ENCODE data around the gene POLR2E.

POLR2E gene

DNA sequence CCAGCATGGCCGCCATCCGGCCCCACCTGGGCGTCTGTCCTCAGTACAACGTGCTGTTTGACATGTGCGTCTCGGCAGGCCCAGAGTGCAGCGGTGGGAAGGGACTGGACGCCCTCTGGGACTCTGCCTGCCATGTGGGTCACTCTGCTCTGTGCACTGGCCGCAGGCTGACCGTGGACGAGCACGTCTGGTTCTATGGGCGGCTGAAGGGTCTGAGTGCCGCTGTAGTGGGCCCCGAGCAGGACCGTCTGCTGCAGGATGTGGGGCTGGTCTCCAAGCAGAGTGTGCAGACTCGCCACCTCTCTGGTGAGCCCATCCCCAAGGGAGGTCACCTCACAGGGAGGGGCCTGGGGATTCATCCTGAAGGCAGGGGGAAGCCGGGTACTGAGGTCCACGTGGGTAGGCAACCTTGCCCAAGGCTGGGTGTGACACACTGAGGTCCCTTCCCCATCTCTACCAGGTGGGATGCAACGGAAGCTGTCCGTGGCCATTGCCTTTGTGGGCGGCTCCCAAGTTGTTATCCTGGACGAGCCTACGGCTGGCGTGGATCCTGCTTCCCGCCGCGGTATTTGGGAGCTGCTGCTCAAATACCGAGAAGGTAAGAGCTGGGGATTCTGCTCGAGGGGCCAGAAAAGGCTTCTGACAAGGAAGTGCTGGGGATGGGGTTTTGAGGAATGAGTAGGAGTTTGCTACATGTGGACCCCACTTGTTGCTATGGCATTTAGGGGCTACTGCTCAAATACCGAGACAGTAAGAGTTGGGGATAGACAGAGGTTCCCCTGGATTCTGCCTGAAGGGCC is 44.0 kb downstream of the POLR2E start:
- Histone ChIP-seq H3K4me3 (ENCODE audit: low read depth in 1 of 2, low read length in 2 of 2) (no peak overlapping the region), H3K4me1 (ENCODE audit: control insufficient read depth in 1 of 2, insufficient read depth in 2 of 2, low read length in 2 of 2) (no peaks in the 10 kb centered on the region), H3K36me3 (ENCODE audit: control insufficient read depth in 1 of 2, insufficient read depth in 2 of 2, low read length in 2 of 2) (peaks cover 0 to 10% of the 10 kb centered on the region in 2 donors), H3K27me3 (ENCODE audit: low read depth, low read length) (no peaks in the 10 kb centered on the region), H3K27ac (ENCODE audit: low read length) (no peak overlapping the region), H3K9me3 (ENCODE audit: control insufficient read depth in 1 of 2, low read length in 2 of 2) (peaks cover 0 to 4% of the 10 kb centered on the region in 2 donors)

DNA sequence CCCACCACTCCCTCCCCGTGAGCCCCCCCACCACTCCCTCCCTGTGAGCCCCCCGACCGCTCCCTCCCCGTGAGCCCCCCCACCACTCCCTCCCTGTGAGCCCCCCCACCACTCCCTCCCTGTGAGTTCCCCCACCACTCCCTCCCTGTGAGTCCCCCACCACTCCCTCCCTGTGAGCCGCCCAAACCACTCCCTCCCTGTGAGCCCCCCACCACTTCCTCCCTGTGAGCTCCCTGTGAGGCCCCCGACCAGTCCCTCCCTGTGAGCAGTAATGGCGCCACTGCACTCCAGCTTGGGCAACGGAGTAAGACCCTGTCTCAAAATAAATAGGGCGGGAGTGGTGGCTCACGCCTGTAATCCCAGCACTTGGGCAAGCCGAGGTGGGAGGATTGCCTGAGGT is 45.4 kb downstream of the POLR2E start:
- Histone ChIP-seq H3K9me3 (ENCODE audit: control insufficient read depth in 1 of 2, low read length in 2 of 2) (no peaks in the 10 kb centered on the region), H3K4me3 (ENCODE audit: low read depth in 1 of 2, low read length in 2 of 2) (no peak overlapping the region), H3K27ac (ENCODE audit: low read length) (no peak overlapping the region), H3K27me3 (ENCODE audit: low read depth, low read length) (no peaks in the 10 kb centered on the region), H3K36me3 (ENCODE audit: control insufficient read depth in 1 of 2, insufficient read depth in 2 of 2, low read length in 2 of 2) (peaks cover 0 to under 1% of the 10 kb centered on the region in 2 donors), H3K4me1 (ENCODE audit: control insufficient read depth in 1 of 2, insufficient read depth in 2 of 2, low read length in 2 of 2) (no peaks in the 10 kb centered on the region)

DNA sequence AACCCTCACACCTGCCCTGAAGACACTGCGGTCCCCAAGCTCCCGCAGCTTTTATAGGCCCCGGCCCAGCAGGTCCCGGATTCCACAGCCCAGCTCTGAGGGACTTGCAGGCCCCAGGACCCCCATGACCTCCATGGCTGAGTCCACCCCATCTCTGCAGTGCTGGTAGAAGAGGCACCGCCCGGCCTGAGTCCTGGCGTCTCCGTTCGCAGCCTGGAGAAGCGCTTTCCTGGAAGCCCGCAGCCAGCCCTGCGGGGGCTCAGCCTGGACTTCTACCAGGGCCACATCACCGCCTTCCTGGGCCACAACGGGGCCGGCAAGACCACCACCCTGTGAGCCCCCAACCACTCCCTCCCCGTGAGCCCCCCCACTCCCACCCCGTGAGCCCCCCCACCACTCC is 46.1 kb downstream of the POLR2E start:
- no peaks in the 10 kb centered on the region for H3K27me3 ChIP-seq (ENCODE audit: low read depth, low read length)
- no peaks in the 10 kb centered on the region for H3K36me3 ChIP-seq (ENCODE audit: control insufficient read depth in 1 of 2, insufficient read depth in 2 of 2, low read length in 2 of 2)
- no peak overlapping the region for H3K27ac ChIP-seq (ENCODE audit: low read length)
- H3K4me1 ChIP-seq (ENCODE audit: control insufficient read depth in 1 of 2, insufficient read depth in 2 of 2, low read length in 2 of 2), result no peaks in the 10 kb centered on the region
- no peak overlapping the region for H3K4me3 ChIP-seq (ENCODE audit: low read depth in 1 of 2, low read length in 2 of 2)
- no peaks in the 10 kb centered on the region for H3K9me3 ChIP-seq (ENCODE audit: control insufficient read depth in 1 of 2, low read length in 2 of 2)

- H3K4me1 ChIP-seq (ENCODE audit: control insufficient read depth in 1 of 2, insufficient read depth in 2 of 2, low read length in 2 of 2), result no peaks in the 10 kb centered on the region
- H3K4me3 ChIP-seq (ENCODE audit: low read depth in 1 of 2, low read length in 2 of 2), result no peak overlapping the region
- no peaks in the 10 kb centered on the region for H3K36me3 ChIP-seq (ENCODE audit: control insufficient read depth in 1 of 2, insufficient read depth in 2 of 2, low read length in 2 of 2)
- H3K27me3 ChIP-seq (ENCODE audit: low read depth, low read length), result no peaks in the 10 kb centered on the region
- no peaks in the 10 kb centered on the region for H3K9me3 ChIP-seq (ENCODE audit: control insufficient read depth in 1 of 2, low read length in 2 of 2)
- H3K27ac ChIP-seq (ENCODE audit: low read length), result no peak overlapping the region
Measured at GRCh38 chr19:1047696-1048147, 47.5 kb downstream of the POLR2E start.

- no peaks in the 10 kb centered on the region for H3K27me3 ChIP-seq (ENCODE audit: low read depth, low read length)
- no peaks in the 10 kb centered on the region for H3K9me3 ChIP-seq (ENCODE audit: control insufficient read depth in 1 of 2, low read length in 2 of 2)
- no peaks in the 10 kb centered on the region for H3K36me3 ChIP-seq (ENCODE audit: control insufficient read depth in 1 of 2, insufficient read depth in 2 of 2, low read length in 2 of 2)
- H3K4me3 ChIP-seq (ENCODE audit: low read depth in 1 of 2, low read length in 2 of 2), result no peak overlapping the region
- no peak overlapping the region for H3K27ac ChIP-seq (ENCODE audit: low read length)
- H3K4me1 ChIP-seq (ENCODE audit: control insufficient read depth in 1 of 2, insufficient read depth in 2 of 2, low read length in 2 of 2), result no peaks in the 10 kb centered on the region
Measured at GRCh38 chr19:1046836-1047695, 48.1 kb downstream of the POLR2E start.

DNA sequence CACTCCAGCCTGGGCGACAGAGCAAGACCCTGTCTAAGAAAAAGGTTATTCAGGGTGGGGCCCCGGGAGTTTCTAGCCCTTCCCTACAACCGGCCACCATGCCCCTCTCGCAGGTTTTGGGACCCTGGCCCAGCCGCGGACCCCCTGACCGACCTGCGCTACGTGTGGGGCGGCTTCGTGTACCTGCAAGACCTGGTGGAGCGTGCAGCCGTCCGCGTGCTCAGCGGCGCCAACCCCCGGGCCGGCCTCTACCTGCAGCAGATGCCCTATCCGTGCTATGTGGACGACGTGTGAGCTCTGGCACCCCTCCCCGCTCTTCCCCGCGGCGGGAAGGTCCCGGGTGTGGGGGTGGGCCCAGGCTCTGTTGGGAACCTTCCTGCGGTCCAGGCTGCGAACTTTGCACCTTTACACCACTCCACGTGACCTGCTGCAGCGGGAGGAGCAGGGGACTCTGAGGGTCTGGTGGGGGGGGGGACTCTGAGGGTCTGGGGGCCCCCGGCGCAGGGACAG is 49.0 kb downstream of the POLR2E start:
- H3K36me3 ChIP-seq (ENCODE audit: control insufficient read depth in 1 of 2, insufficient read depth in 2 of 2, low read length in 2 of 2), result no peaks in the 10 kb centered on the region
- no peaks in the 10 kb centered on the region for H3K27me3 ChIP-seq (ENCODE audit: low read depth, low read length)
- H3K27ac ChIP-seq (ENCODE audit: low read length), result no peak overlapping the region
- H3K4me3 ChIP-seq (ENCODE audit: low read depth in 1 of 2, low read length in 2 of 2), result no peak overlapping the region
- peaks cover 0 to 8% of the 10 kb centered on the region in 2 donors for H3K4me1 ChIP-seq (ENCODE audit: control insufficient read depth in 1 of 2, insufficient read depth in 2 of 2, low read length in 2 of 2)
- no peaks in the 10 kb centered on the region for H3K9me3 ChIP-seq (ENCODE audit: control insufficient read depth in 1 of 2, low read length in 2 of 2)

DNA sequence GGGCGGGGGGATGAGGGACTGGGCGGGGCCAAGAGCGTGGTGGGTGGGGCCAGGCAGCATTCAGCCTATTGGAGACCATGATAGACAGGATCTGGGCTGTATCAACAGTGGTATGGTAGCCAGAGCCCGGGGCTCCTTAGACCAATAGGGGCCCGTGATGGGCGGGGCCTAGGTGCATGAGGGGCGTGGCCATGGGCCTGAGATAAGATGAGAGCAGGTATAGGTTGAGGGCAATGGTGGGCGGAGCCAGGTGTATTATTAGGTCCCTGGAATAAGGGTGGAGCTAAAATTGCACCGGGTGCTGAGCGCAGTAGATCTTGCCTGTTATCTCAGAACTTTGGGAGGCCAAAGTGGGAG is 50.0 kb downstream of the POLR2E start:
- no peaks in the 10 kb centered on the region for H3K9me3 ChIP-seq (ENCODE audit: control insufficient read depth in 1 of 2, low read length in 2 of 2)
- H3K27me3 ChIP-seq (ENCODE audit: low read depth, low read length), result no peaks in the 10 kb centered on the region
- H3K36me3 ChIP-seq (ENCODE audit: control insufficient read depth in 1 of 2, insufficient read depth in 2 of 2, low read length in 2 of 2), result no peaks in the 10 kb centered on the region
- H3K27ac ChIP-seq (ENCODE audit: low read length), result no peak overlapping the region
- H3K4me1 ChIP-seq (ENCODE audit: control insufficient read depth in 1 of 2, insufficient read depth in 2 of 2, low read length in 2 of 2), result peaks cover 0 to 18% of the 10 kb centered on the region in 2 donors
- H3K4me3 ChIP-seq (ENCODE audit: low read depth in 1 of 2, low read length in 2 of 2), result no peak overlapping the region

DNA sequence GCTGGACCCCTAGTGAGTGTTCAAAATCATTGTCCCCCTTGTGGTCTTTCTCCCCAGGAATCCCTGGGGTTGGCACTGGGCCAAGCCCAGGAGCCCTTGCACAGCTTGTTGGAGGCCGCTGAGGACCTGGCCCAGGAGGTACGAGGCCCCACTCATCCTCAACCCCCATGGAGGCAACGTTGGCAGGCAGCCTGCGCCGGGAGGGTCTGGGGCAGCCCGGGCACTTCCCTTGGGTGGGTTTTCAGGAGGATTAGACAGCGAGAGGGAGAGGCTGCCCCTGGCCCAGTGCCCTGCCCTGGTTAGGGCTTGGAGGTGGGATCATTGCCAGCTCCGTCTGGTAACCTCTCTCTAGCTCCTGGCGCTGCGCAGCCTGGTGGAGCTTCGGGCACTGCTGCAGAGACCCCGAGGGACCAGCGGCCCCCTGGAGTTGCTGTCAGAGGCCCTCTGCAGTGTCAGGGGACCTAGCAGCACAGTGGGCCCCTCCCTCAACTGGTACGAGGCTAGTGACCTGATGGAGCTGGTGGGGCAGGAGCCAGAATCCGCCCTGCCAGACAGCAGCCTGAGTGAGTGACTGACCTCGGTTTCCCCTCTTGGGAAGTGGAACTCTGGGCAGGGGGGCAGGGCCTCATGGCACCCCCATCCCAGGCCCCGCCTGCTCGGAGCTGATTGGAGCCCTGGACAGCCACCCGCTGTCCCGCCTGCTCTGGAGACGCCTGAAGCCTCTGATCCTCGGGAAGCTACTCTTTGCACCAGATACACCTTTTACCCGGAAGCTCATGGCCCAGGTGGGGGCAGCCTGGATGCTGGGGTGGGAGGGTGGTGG is 52.3 kb downstream of the POLR2E start:
- Histone ChIP-seq H3K36me3 (ENCODE audit: control insufficient read depth in 1 of 2, insufficient read depth in 2 of 2, low read length in 2 of 2) (no peaks in the 10 kb centered on the region), H3K27ac (ENCODE audit: low read length) (no peak overlapping the region), H3K4me3 (ENCODE audit: low read depth in 1 of 2, low read length in 2 of 2) (no peak overlapping the region), H3K27me3 (ENCODE audit: low read depth, low read length) (no peaks in the 10 kb centered on the region), H3K4me1 (ENCODE audit: control insufficient read depth in 1 of 2, insufficient read depth in 2 of 2, low read length in 2 of 2) (peaks cover 0 to 28% of the 10 kb centered on the region in 2 donors), H3K9me3 (ENCODE audit: control insufficient read depth in 1 of 2, low read length in 2 of 2) (no peaks in the 10 kb centered on the region)

DNA sequence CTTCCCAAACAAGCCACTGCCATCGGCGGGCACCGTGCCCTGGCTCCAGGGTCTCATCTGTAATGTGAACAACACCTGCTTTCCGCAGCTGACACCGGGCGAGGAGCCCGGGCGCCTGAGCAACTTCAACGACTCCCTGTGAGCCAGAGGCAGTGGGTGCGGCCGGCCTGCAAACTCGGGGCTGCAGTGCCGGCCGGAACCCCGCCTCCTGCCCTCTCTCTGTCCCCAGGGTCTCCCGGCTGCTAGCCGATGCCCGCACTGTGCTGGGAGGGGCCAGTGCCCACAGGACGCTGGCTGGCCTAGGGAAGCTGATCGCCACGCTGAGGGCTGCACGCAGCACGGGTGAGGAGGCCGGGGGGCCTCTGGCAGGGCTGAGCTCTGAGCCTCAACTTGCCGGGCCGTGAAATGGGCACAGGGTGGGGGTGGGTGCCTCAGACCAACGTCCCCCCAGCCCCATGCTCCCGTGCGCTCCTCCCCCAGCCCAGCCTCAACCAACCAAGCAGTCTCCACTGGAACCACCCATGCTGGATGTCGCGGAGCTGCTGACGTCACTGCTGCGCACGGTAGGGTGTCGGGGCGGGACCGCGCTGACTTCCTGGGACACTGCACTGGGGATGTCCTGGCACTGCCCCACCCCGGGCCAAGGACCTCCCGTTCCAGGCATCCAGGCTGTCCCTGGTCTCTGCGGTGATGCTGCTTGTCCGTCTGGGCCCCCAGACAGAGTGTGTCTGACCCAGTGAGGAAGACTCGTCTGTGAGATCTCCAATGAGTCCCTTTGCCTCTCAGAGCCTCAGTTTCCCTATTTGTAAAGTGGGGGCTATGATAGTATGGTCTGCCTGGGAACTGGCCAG is 53.1 kb downstream of the POLR2E start:
- Histone ChIP-seq H3K4me1 (ENCODE audit: control insufficient read depth in 1 of 2, insufficient read depth in 2 of 2, low read length in 2 of 2) (peaks cover 0 to 28% of the 10 kb centered on the region in 2 donors), H3K36me3 (ENCODE audit: control insufficient read depth in 1 of 2, insufficient read depth in 2 of 2, low read length in 2 of 2) (no peaks in the 10 kb centered on the region), H3K9me3 (ENCODE audit: control insufficient read depth in 1 of 2, low read length in 2 of 2) (no peaks in the 10 kb centered on the region), H3K27me3 (ENCODE audit: low read depth, low read length) (no peaks in the 10 kb centered on the region), H3K4me3 (ENCODE audit: low read depth in 1 of 2, low read length in 2 of 2) (no peak overlapping the region), H3K27ac (ENCODE audit: low read length) (no peak overlapping the region)

GRCh38 chr19:1041272-1041834 is 53.8 kb downstream of the POLR2E start:
- no peak overlapping the region for H3K27ac ChIP-seq (ENCODE audit: low read length)
- H3K36me3 ChIP-seq (ENCODE audit: control insufficient read depth in 1 of 2, insufficient read depth in 2 of 2, low read length in 2 of 2), result peaks cover 0 to 2% of the 10 kb centered on the region in 2 donors
- no peaks in the 10 kb centered on the region for H3K27me3 ChIP-seq (ENCODE audit: low read depth, low read length)
- H3K4me3 ChIP-seq (ENCODE audit: low read depth in 1 of 2, low read length in 2 of 2), result peak overlapping the region; percentile 81 to 85
- no peaks in the 10 kb centered on the region for H3K9me3 ChIP-seq (ENCODE audit: control insufficient read depth in 1 of 2, low read length in 2 of 2)
- peaks cover 0 to 28% of the 10 kb centered on the region in 2 donors for H3K4me1 ChIP-seq (ENCODE audit: control insufficient read depth in 1 of 2, insufficient read depth in 2 of 2, low read length in 2 of 2)

Data from muscle layer of duodenum (tissue), 2 donors.